Measurements from ENCODE around the gene DCPS.

GRCh38 chr11:126337474-126338241 is 33.8 kb downstream of the DCPS start:
- TF ChIP-seq, protein P1, sequence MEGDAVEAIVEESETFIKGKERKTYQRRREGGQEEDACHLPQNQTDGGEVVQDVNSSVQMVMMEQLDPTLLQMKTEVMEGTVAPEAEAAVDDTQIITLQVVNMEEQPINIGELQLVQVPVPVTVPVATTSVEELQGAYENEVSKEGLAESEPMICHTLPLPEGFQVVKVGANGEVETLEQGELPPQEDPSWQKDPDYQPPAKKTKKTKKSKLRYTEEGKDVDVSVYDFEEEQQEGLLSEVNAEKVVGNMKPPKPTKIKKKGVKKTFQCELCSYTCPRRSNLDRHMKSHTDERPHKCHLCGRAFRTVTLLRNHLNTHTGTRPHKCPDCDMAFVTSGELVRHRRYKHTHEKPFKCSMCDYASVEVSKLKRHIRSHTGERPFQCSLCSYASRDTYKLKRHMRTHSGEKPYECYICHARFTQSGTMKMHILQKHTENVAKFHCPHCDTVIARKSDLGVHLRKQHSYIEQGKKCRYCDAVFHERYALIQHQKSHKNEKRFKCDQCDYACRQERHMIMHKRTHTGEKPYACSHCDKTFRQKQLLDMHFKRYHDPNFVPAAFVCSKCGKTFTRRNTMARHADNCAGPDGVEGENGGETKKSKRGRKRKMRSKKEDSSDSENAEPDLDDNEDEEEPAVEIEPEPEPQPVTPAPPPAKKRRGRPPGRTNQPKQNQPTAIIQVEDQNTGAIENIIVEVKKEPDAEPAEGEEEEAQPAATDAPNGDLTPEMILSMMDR (IDR thresholded peaks at IDR 0.05; ENCODE audit: insufficient read depth, low read depth, low read length) = no peak
- TF ChIP-seq EZH2 (IDR thresholded peaks at IDR 0.05; ENCODE audit: insufficient read depth, low read length) = no peak

Measured in astrocyte (in vitro differentiated cells and primary cell).